ENCODE results near the gene PMVK.

- TF ChIP-seq EP300 (IDR thresholded peaks at IDR 0.05; ENCODE audit: borderline replicate concordance) (no peak), MAX (IDR thresholded peaks at IDR 0.05) (no peak), YY1 (IDR thresholded peaks at IDR 0.05; ENCODE audit: low read depth) (no peak), RAD21 (IDR thresholded peaks at IDR 0.05; ENCODE audit: low read depth) (no peak), USF1 (IDR thresholded peaks at IDR 0.05) (no peak), TEAD4 (IDR thresholded peaks at IDR 0.05) (no peak), REST (IDR thresholded peaks at IDR 0.05; ENCODE audit: low read depth) (no peak), CREB1 (IDR thresholded peaks at IDR 0.05; ENCODE audit: low read depth) (no peak)
Measured at GRCh38 chr1:154978360-154978759, 41.8 kb upstream of the PMVK start.

All from Ishikawa (cell line).